Stimulated activated naive CD4-positive, alpha-beta T cell (primary cell): Measurements from ENCODE around the gene AMOT.

Source experiments
- DNase-seq, 6 experiments: peaks; one replicate each; lab custom pipeline; 2025; lab: John Stamatoyannopoulos, UW

Gene AMOT

GRCh38 chrX:112841114-112841819 is 636 bp upstream of the AMOT start:
- peak; percentile 66 to 82 (median 72) for DNase-seq

- no peak for DNase-seq
Observed at GRCh38 chrX:112839856-112840255, 775 bp downstream of the AMOT start.

- no peak for DNase-seq
Observed at GRCh38 chrX:112837531-112837930, 3.1 kb downstream of the AMOT start.

GRCh38 chrX:112835019-112835418 is 5.6 kb downstream of the AMOT start:
- DNase-seq = no peak

GRCh38 chrX:112834031-112834845 is 6.4 kb downstream of the AMOT start:
- DNase-seq = no peak

- no peak for DNase-seq
Observed at GRCh38 chrX:112832481-112833095, 8.0 kb downstream of the AMOT start.

- DNase-seq = no peak
Observed at GRCh38 chrX:112830540-112830939, 10.1 kb downstream of the AMOT start.

GRCh38 chrX:112827292-112827903 is 13.2 kb downstream of the AMOT start:
- no peak for DNase-seq

- DNase-seq = no peak
Observed at GRCh38 chrX:112826023-112826422, 14.6 kb downstream of the AMOT start.

GRCh38 chrX:112822892-112823291 is 17.7 kb downstream of the AMOT start:
- no peak for DNase-seq

- DNase-seq = no peak
Observed at GRCh38 chrX:112820364-112821268, 20.0 kb downstream of the AMOT start.

GRCh38 chrX:112819813-112820212 is 20.8 kb downstream of the AMOT start:
- DNase-seq = no peak

- no peak for DNase-seq
Observed at GRCh38 chrX:112819008-112819640, 21.5 kb downstream of the AMOT start.

GRCh38 chrX:112818114-112819007 is 22.3 kb downstream of the AMOT start:
- DNase-seq = no peak

GRCh38 chrX:112816908-112817307 is 23.7 kb downstream of the AMOT start:
- no peak for DNase-seq

- DNase-seq = no peak
Observed at GRCh38 chrX:112814496-112814895, 26.1 kb downstream of the AMOT start.

- DNase-seq = no peak
Observed at GRCh38 chrX:112812741-112813140, 27.9 kb downstream of the AMOT start.

- DNase-seq = no peak
Observed at GRCh38 chrX:112808651-112809195, 31.9 kb downstream of the AMOT start.

- DNase-seq = no peak
Observed at GRCh38 chrX:112808007-112808406, 32.6 kb downstream of the AMOT start.

- no peak for DNase-seq
Observed at GRCh38 chrX:112803060-112803459, 37.6 kb downstream of the AMOT start.
